ENCODE data around the gene HLF. TPM values are rescaled to one million over a fixed set of nuclear protein-coding genes. Genes with fewer than 3 reads are reported as not detected.

Gene HLF
- total and polyA plus RNA-seq, 2 experiments from 2014 or later, result 0.28 TPM; not detected in 1

GRCh38 chr17:55258578-55259135 is 6.1 kb upstream of the HLF start:
- peaks cover 2% of the 10 kb centered on the region; the same call in 1 of the 2 replicates for H3K9me2 ChIP-seq (ENCODE audit: insufficient read depth)
- no peak for TF ChIP-seq ZNF462 (CRISPR knock-in tag; IDR thresholded peaks at IDR 0.05)
- TF ChIP-seq NANOG (IDR thresholded peaks at IDR 0.05; ENCODE audit: borderline replicate concordance), result no peak
- no peak for TF ChIP-seq REST (IDR thresholded peaks at IDR 0.05; ENCODE audit: unreplicated experiment)
- no peak for TF ChIP-seq POLR2AphosphoS5 (IDR thresholded peaks at IDR 0.05; ENCODE audit: low read depth)
- no peak for TF ChIP-seq JUNB (IDR thresholded peaks at IDR 0.05; ENCODE audit: unreplicated experiment)
- TF ChIP-seq ZNF331 (CRISPR knock-in tag; IDR thresholded peaks at IDR 0.05; ENCODE audit: low read depth), result no peak
- no peak for TF ChIP-seq EZH2phosphoT487 (IDR thresholded peaks at IDR 0.05; ENCODE audit: unreplicated experiment)
- no peak overlapping the region for H3K4me3 Mint-ChIP-seq
- no peak overlapping the region for H3K27ac ChIP-seq (ENCODE audit: low read depth)
- no peaks in the 10 kb centered on the region for H3K79me2 ChIP-seq (replicated peaks; ENCODE audit: insufficient read depth)
- no peaks in the 10 kb centered on the region for H4K20me1 ChIP-seq (replicated peaks; ENCODE audit: insufficient read depth)
- no peak overlapping the region for H3K27ac Mint-ChIP-seq
- no peak overlapping the region for H3K4me2 ChIP-seq
- H3K36me3 Mint-ChIP-seq (ENCODE audit: low read depth), result no peaks in the 10 kb centered on the region
- H3K9me3 Mint-ChIP-seq, result peaks cover 3% of the 10 kb centered on the region; the same call in 1 of the 3 replicates
- H3K4me3 ChIP-seq, result no peak overlapping the region
- ATAC-seq, result no peak
- peaks cover 5% of the 10 kb centered on the region; the same call in 2 of the 3 replicates for H3K4me1 Mint-ChIP-seq
- H3K27me3 ChIP-seq (ENCODE audit: insufficient read depth), result peaks cover 27% of the 10 kb centered on the region
- peaks cover 11% of the 10 kb centered on the region for H3K27me3 Mint-ChIP-seq (ENCODE audit: insufficient read depth, low read depth, poor library complexity)
- no peak for DNase-seq (ENCODE audit: low spot score)
- H3K4me1 ChIP-seq (ENCODE audit: insufficient read depth), result peaks cover under 1% of the 10 kb centered on the region; the same call in 1 of the 2 replicates
- H3F3A ChIP-seq (replicated peaks; ENCODE audit: low read depth), result no peaks in the 10 kb centered on the region
- no peak overlapping the region for H2AFZ ChIP-seq
- H3K36me3 ChIP-seq (ENCODE audit: insufficient read depth), result no peaks in the 10 kb centered on the region

Measured in GM23338 (cell line).